ENCODE results near the gene ENTR1. TPM values are rescaled to one million over a fixed set of nuclear protein-coding genes. Genes with fewer than 3 reads are reported as not detected.

Gene ENTR1
- total RNA-seq, result 30.2 and 32.2 TPM in 2 replicates

GRCh38 chr9:136410500-136411287, at the start of gene ENTR1, which contains the start of gene PMPCA:
ENTR1 (minus strand) TSS chr9:136410614; CDS start chr9:136410397, 217 bp downstream.
PMPCA (plus strand) TSS chr9:136410658; CDS start chr9:136410669, 11 bp downstream.

GRCh38 chr9:136439481-136440408, 29.3 kb upstream of the ENTR1 start, which contains the start of gene INPP5E:
INPP5E (minus strand) TSS chr9:136439845; CDS start chr9:136439419, 426 bp downstream.

GRCh38 chr9:136400038-136400834, 10.2 kb downstream of the ENTR1 start, which contains the start of gene SNAPC4:
SNAPC4 (minus strand) TSS chr9:136400170; CDS start chr9:136398428, 1,742 bp downstream.

GRCh38 chr9:136373300-136374182, 36.9 kb downstream of the ENTR1 start, which contains the start of gene CARD9:
CARD9 (minus strand) TSS chr9:136373669; CDS start chr9:136372078, 1,591 bp downstream.

GRCh38 chr9:136363106-136363948, 47.1 kb downstream of the ENTR1 start, which contains the start of gene DNLZ:
DNLZ (minus strand) TSS chr9:136363744; CDS start chr9:136363714, 30 bp downstream.

Other genes starting within 250 kb of the ENTR1 start
- not detected in 2 replicates for gene LHX3, start 205.5 kb downstream of the ENTR1 start, total RNA-seq
- gene QSOX2, start 164.8 kb downstream of the ENTR1 start, total RNA-seq, result 11.7 and 16.9 TPM in 2 replicates
- not detected in 2 replicates for gene CCDC187, start 106.5 kb downstream of the ENTR1 start, total RNA-seq
- gene GPSM1, start 83.1 kb downstream of the ENTR1 start, total RNA-seq, result 27.9 and 29.6 TPM in 2 replicates
- 15.5 and 29.9 TPM in 2 replicates for gene DNLZ, start 46.9 kb downstream of the ENTR1 start, total RNA-seq
- 0.32 and 2.6 TPM in 2 replicates for gene CARD9, start 36.9 kb downstream of the ENTR1 start, total RNA-seq
- gene SNAPC4, start 10.4 kb downstream of the ENTR1 start, total RNA-seq, result 9.0 and 12.3 TPM in 2 replicates
- gene PMPCA, start within 50 bp of the ENTR1 start, total RNA-seq, result 60.7 and 65.8 TPM in 2 replicates
- gene INPP5E, start 29.2 kb upstream of the ENTR1 start, total RNA-seq, result 5.0 and 5.8 TPM in 2 replicates
- gene SEC16A, start 72.4 kb upstream of the ENTR1 start, total RNA-seq, result 13.1 and 15.3 TPM in 2 replicates
- 69.9 and 99.1 TPM in 2 replicates for gene NOTCH1, start 135.4 kb upstream of the ENTR1 start, total RNA-seq